Activated B cell treated with CpG ODN at 0.5 μM for 24 hours (primary cell): ENCODE data around the gene DRC3. TPM values are rescaled to one million over a fixed set of nuclear protein-coding genes. Genes with fewer than 3 reads are reported as not detected.

Source experiments
- ATAC-seq: fragments of 200-7000 bp; cut with Tn5 transposase; one replicate; pipeline ENCODE4 v1.10.0; 2021; ENCODE audit warnings: low read depth, mild to moderate bottlenecking, moderate library complexity
- CTCF ChIA-PET: fragments of 350-600 bp; sonication (Branson Sonifier 250); formaldehyde crosslinking; loops from one replicate; lab custom pipeline; 2021; ENCODE audit warnings: antibody characterized with exemption; lab: Charles Lee
- POLR2A ChIA-PET: fragments of 350-600 bp; sonication (Branson Sonifier 250); formaldehyde crosslinking; loops from one replicate; lab custom pipeline; 2021; ENCODE audit warnings: antibody characterized with exemption; lab: Charles Lee
- DNase-seq: peaks from one replicate; pipeline ENCODE4 v3.0.0; 2022
- H3K27ac Mint-ChIP-seq: one replicate; pipeline ENCODE4 v1.8.0; 2020; ENCODE audit warnings: mixed read lengths
- H3K27me3 Mint-ChIP-seq: one replicate; pipeline ENCODE4 v1.8.0; 2021; ENCODE audit warnings: mixed read lengths
- H3K36me3 Mint-ChIP-seq: one replicate; pipeline ENCODE4 v1.8.0; 2021; ENCODE audit warnings: low read depth, mixed read lengths
- H3K4me1 Mint-ChIP-seq: one replicate; pipeline ENCODE4 v1.8.0; 2021; ENCODE audit warnings: mixed read lengths
- H3K4me3 Mint-ChIP-seq: one replicate; pipeline ENCODE4 v1.8.0; 2020; ENCODE audit warnings: mild to moderate bottlenecking, mixed read lengths
- H3K9me3 Mint-ChIP-seq: one replicate; pipeline ENCODE4 v1.8.0; 2020; ENCODE audit warnings: mixed read lengths
- intact Hi-C: fragments of 100-400 bp; cut with micrococcal nuclease; formaldehyde crosslinking; loops from one replicate; pipeline ENCODE4 v1.15.1; 2024
- total RNA-seq: library from RNA; stranded (reverse); gene quantifications from 2 replicates; pipeline ENCODE4 v1.2.3, GENCODE V29; 2022
- TF ChIP-seq, protein P1 (sequence below): fragments of 200-600 bp; IDR thresholded peaks from one replicate; pipeline ENCODE4 v1.8.0; 2022; ENCODE audit warnings: antibody characterized with exemption, mild to moderate bottlenecking

Gene DRC3
- total RNA-seq, 1 donor from 2014 or later = not detected

DNA sequence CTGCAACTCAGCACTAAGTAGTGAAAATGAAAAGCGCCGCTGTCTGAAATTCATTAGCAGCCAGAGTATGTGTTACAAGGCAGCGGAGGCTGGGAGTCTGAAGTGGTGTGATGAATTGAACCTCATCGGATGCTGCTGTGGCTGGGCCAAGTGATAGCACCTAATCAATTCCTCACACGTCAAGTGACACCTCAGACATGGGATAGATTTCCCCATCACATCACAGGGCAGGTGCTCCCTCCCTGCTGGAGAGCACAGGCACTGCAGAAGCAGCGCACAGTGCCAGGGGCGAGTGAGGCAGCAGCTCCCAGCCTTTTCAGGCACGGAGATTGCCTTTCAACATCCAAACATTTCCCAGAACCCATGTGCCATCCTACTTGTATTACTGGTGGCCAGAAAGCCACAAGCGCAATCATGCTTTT lies 32.2 kb downstream of the DRC3 start:
- Mint-ChIP-seq H3K4me1 (peaks cover 9% of the 10 kb centered on the region), H3K9me3 (no peaks in the 10 kb centered on the region), H3K4me3 (no peak overlapping the region), H3K27ac (no peak overlapping the region), H3K27me3 (no peaks in the 10 kb centered on the region), H3K36me3 (peaks cover 34% of the 10 kb centered on the region)
- intact Hi-C loops = no loop called here
- ATAC-seq (no peak), DNase-seq (no peak)
- ChIA-PET POLR2A (no interaction called here), CTCF (interaction anchor here (0.7 kb wide), 1 partner anchor 28 kb away, joined by 3 read pairs; no protein-coding TSS in a partner anchor)
- TF ChIP-seq, protein P1, sequence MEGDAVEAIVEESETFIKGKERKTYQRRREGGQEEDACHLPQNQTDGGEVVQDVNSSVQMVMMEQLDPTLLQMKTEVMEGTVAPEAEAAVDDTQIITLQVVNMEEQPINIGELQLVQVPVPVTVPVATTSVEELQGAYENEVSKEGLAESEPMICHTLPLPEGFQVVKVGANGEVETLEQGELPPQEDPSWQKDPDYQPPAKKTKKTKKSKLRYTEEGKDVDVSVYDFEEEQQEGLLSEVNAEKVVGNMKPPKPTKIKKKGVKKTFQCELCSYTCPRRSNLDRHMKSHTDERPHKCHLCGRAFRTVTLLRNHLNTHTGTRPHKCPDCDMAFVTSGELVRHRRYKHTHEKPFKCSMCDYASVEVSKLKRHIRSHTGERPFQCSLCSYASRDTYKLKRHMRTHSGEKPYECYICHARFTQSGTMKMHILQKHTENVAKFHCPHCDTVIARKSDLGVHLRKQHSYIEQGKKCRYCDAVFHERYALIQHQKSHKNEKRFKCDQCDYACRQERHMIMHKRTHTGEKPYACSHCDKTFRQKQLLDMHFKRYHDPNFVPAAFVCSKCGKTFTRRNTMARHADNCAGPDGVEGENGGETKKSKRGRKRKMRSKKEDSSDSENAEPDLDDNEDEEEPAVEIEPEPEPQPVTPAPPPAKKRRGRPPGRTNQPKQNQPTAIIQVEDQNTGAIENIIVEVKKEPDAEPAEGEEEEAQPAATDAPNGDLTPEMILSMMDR = no peak

DNA sequence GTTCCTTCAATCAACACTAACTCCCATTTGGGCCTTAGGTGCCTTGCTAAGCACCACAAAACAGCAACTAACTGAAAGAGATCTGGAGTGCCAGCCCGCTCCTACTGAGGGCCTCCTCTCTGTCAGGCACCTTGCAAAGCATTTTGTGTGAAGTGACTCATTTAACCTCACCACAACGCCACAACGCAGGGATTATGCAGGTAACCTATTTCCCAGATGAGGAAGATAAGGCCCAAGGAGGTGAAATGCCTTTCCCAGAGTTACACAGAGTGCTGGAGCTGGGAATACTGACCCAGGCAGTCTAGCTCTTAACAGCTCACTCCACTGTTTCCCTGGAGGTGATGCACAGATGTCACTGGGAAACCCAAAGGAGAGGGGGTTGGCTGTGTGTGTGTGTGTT lies 32.8 kb downstream of the DRC3 start:
- Mint-ChIP-seq H3K36me3 (peaks cover 40% of the 10 kb centered on the region), H3K9me3 (no peaks in the 10 kb centered on the region), H3K27me3 (no peaks in the 10 kb centered on the region), H3K4me3 (no peak overlapping the region), H3K27ac (no peak overlapping the region), H3K4me1 (peaks cover 9% of the 10 kb centered on the region)
- DNase-seq = no peak
- POLR2A ChIA-PET = no interaction called here
- intact Hi-C loops = no loop called here
- CTCF ChIA-PET = no interaction called here
- ATAC-seq = no peak
- TF ChIP-seq, protein P1 = no peak

DNA sequence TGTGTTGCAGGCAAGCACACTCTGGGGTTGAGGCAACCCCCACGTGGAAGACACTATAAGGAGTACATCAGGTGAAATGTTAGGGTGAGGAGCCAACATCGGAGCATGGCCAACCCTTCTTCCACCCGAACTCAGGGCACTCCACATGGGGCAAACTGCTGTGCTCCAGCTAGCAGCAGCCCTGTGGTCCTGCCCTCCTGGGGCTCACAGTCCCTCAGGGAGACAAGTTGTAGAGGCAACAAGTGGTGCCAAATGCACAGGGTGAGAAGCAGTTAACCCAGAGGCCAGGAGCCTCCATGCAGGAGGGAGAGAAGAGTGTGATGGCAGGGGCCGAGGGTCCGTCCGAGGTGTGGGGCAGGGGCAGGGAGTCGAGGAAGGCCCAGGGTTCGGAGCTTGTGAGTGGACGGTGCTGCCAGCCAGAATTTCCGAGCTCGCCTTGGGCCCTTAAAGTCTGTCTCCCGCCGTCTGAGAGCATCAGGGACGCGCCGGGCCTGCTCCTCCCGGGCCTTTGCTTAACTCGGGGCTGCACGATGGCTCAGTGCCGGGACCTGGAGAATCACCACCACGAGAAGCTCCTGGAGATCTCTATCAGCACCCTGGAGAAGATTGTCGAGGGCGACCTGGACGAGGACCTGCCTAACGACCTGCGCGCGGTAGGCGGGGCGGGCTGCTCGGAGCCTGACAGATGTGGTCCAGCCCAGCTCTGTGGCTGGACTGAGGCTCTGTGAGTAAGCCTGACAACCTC lies 34.0 kb downstream of the DRC3 start:
- H3K4me3 Mint-ChIP-seq = no peak overlapping the region
- DNase-seq (no peak), ATAC-seq (no peak)
- ChIA-PET POLR2A (no interaction called here), CTCF (no interaction called here)
- no peaks in the 10 kb centered on the region for H3K27me3 Mint-ChIP-seq
- H3K4me1 Mint-ChIP-seq = peaks cover 9% of the 10 kb centered on the region
- peaks cover 52% of the 10 kb centered on the region for H3K36me3 Mint-ChIP-seq
- H3K27ac Mint-ChIP-seq = no peak overlapping the region
- intact Hi-C loops = no loop called here
- H3K9me3 Mint-ChIP-seq = no peaks in the 10 kb centered on the region
- TF ChIP-seq, protein P1 = no peak

DNA sequence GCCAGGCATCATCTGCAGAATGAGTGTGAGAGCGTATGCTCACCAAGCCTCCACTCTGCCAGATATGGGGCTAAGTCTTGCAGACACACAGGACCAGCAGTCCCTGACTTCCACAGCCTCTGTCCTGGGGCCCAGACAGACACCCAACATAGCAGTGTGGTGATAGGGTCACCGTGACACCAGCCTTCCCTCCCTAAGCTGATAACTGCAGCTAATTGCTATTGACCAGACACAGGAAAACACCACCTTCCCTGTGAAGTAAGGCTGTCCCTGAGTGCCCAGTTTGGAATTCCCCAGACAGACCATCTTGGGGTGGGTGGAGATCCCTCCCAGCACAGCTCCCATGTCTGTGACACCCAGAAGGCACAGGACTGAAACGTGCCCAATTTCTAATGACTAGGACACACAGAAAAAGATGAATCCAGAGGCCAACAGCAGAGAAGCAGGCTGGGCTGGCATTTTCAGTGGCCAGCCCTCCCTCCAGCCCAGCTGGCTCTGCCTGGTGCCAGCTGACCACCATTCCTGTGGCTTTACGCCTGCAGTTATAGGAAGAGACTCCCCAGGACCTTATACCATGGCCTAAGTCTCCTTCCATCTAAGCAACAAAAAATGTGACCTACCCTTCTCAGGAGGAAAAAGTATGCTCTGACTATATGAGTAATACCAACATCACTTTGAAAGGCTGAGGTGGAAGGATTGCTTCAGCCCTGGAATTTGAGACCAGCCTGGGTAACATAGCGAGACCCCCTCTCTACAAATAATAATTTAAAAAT lies 36.0 kb downstream of the DRC3 start:
- H3K36me3 Mint-ChIP-seq = peaks cover 70% of the 10 kb centered on the region
- intact Hi-C loops = no loop called here
- POLR2A ChIA-PET = no interaction called here
- no peak overlapping the region for H3K4me3 Mint-ChIP-seq
- TF ChIP-seq, protein P1 = no peak
- H3K27ac Mint-ChIP-seq = no peak overlapping the region
- DNase-seq (no peak), ATAC-seq (no peak)
- peaks cover 2% of the 10 kb centered on the region for H3K4me1 Mint-ChIP-seq
- H3K9me3 Mint-ChIP-seq = no peaks in the 10 kb centered on the region
- H3K27me3 Mint-ChIP-seq = no peaks in the 10 kb centered on the region
- CTCF ChIA-PET = no interaction called here
